ENCODE results near the gene IQSEC1. TPM values are rescaled to one million over a fixed set of nuclear protein-coding genes. Genes with fewer than 3 reads are reported as not detected.

The IQSEC1 gene
- total RNA-seq, 2 donors from 2014 or later: 22.7 to 24.5 TPM

DNA sequence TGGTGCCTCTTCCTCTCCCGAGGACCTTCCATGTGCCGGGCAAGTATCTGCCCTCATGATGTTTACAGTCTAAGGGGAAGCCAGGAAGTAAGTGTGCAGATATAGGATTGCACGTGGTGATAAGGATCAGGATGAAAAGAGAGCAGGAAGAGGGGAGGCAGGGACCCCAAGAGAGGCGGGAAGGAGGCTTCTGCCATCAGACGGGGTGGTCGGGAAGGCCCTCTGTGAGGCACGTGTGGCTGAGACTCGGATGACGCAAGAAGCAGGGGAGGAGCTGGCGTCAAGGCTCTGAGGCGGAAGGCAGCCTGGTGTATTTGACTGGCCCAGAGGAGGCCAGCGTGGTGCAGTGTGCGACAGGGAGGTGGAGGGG is 762 bp upstream of the IQSEC1 start:
- H3K4me1 ChIP-seq (ENCODE audit: control insufficient read depth, insufficient read depth, low read length): no peaks in the 10 kb centered on the region
- H3K4me3 Mint-ChIP-seq: no peak overlapping the region
- H3K9ac ChIP-seq (ENCODE audit: extremely low read depth, low read length, poor library complexity, severe bottlenecking): no peak overlapping the region
- H3K27ac Mint-ChIP-seq: no peak overlapping the region
- H3K27me3 Mint-ChIP-seq (ENCODE audit: insufficient read depth): peaks cover 45% of the 10 kb centered on the region
- H3K36me3 ChIP-seq (ENCODE audit: control insufficient read depth, insufficient read depth, low read length): no peaks in the 10 kb centered on the region
- H3K9me3 ChIP-seq (ENCODE audit: control insufficient read depth, low read length): no peaks in the 10 kb centered on the region
- H3K4me1 Mint-ChIP-seq: peaks cover 2% of the 10 kb centered on the region
- no peak overlapping the region for H3K4me3 ChIP-seq (ENCODE audit: low read length)
- peaks cover 51% of the 10 kb centered on the region for H3K27me3 ChIP-seq (ENCODE audit: control insufficient read depth, insufficient read depth, low read length, poor library complexity, severe bottlenecking)
- H3K9me3 Mint-ChIP-seq: no peaks in the 10 kb centered on the region
- no peak for DNase-seq
- no peak overlapping the region for H3K27ac ChIP-seq (ENCODE audit: low read depth, low read length)
- no peaks in the 10 kb centered on the region for H3K36me3 Mint-ChIP-seq (ENCODE audit: low read depth)
- TF ChIP-seq, protein P1, sequence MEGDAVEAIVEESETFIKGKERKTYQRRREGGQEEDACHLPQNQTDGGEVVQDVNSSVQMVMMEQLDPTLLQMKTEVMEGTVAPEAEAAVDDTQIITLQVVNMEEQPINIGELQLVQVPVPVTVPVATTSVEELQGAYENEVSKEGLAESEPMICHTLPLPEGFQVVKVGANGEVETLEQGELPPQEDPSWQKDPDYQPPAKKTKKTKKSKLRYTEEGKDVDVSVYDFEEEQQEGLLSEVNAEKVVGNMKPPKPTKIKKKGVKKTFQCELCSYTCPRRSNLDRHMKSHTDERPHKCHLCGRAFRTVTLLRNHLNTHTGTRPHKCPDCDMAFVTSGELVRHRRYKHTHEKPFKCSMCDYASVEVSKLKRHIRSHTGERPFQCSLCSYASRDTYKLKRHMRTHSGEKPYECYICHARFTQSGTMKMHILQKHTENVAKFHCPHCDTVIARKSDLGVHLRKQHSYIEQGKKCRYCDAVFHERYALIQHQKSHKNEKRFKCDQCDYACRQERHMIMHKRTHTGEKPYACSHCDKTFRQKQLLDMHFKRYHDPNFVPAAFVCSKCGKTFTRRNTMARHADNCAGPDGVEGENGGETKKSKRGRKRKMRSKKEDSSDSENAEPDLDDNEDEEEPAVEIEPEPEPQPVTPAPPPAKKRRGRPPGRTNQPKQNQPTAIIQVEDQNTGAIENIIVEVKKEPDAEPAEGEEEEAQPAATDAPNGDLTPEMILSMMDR (conservative IDR thresholded peaks at IDR 0.05): no peak
- WGBS, 2 experiments (ENCODE audit: insufficient coverage in 1 of 2, insufficient read length in 1 of 2): 70 to 77% methylated on average over 5 to 13 of the region's 13 CpGs

DNA sequence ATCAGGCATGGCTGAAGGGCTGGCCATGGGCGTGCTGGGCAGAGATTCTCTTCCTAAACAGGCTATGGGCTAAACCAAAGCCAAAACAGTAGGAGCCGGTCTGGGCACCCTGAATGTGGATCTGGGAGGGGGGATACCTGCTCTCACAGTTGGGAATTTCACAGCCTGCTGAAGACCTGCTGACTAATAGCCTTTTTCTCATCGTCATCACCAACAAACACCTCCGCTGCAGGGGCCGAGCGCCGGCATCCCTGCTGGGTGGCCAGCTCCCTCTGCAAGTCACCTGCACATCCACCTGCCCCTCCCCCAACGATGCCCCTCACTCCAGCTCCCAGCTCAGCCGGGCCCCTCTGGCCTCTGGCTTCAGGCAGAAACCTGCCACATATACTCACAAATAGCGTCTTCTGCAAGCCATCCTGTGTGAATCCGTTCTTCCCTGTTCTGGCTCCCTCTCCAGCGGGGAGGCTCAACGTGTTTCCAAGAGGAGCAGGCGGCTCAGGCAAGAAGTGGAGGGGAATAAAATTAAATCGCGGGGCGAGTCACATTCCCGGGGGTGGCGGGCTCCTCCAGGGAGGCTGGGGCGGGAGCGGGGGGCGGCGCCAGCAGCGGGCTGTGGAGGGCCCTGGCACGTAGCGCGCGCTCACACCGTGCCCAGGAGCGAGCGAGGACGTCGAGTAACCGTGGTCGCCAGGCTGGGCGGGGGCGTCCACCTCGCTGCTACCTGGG is 466 bp downstream of the IQSEC1 start:
- Mint-ChIP-seq H3K9me3 (no peaks in the 10 kb centered on the region), H3K36me3 (ENCODE audit: low read depth) (no peaks in the 10 kb centered on the region), H3K27ac (no peak overlapping the region), H3K4me1 (peaks cover 2% of the 10 kb centered on the region), H3K27me3 (ENCODE audit: insufficient read depth) (peaks cover 45% of the 10 kb centered on the region), H3K4me3 (peak overlapping the region; percentile 37)
- H3K4me3 ChIP-seq (ENCODE audit: low read length): no peak overlapping the region
- TF ChIP-seq, protein P1 (conservative IDR thresholded peaks at IDR 0.05): no peak
- no peaks in the 10 kb centered on the region for H3K4me1 ChIP-seq (ENCODE audit: control insufficient read depth, insufficient read depth, low read length)
- peaks cover 51% of the 10 kb centered on the region for H3K27me3 ChIP-seq (ENCODE audit: control insufficient read depth, insufficient read depth, low read length, poor library complexity, severe bottlenecking)
- H3K9me3 ChIP-seq (ENCODE audit: control insufficient read depth, low read length): no peaks in the 10 kb centered on the region
- WGBS, 2 experiments (ENCODE audit: insufficient coverage in 1 of 2, insufficient read length in 1 of 2): 7 to 14% methylated on average over 9 to 38 of the region's 38 CpGs
- H3K27ac ChIP-seq (ENCODE audit: low read depth, low read length): no peak overlapping the region
- DNase-seq: peak; percentile 90
- H3K9ac ChIP-seq (ENCODE audit: extremely low read depth, low read length, poor library complexity, severe bottlenecking): no peak overlapping the region
- H3K36me3 ChIP-seq (ENCODE audit: control insufficient read depth, insufficient read depth, low read length): no peaks in the 10 kb centered on the region

DNA sequence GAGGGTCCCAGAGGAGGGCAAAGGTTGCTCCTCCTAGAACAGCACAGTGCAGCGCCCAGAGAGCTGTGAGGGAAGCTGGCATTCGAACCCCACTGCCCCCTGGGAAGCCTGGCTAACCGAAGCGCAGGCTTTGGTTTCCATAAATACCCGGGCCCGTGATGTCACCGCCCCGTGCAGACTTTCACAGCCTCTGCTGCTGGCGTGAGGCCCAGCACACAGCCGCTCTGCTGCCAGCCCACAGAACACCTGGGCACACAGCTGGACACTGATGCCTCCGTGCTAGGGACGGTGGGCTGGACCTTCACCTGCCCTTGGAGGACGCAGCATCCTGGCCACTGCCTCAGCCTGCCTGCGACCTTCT is 1.0 kb downstream of the IQSEC1 start:
- Histone ChIP-seq H3K9ac (ENCODE audit: extremely low read depth, low read length, poor library complexity, severe bottlenecking) (no peak overlapping the region), H3K27ac (ENCODE audit: low read depth, low read length) (no peak overlapping the region), H3K4me3 (ENCODE audit: low read length) (no peak overlapping the region), H3K9me3 (ENCODE audit: control insufficient read depth, low read length) (no peaks in the 10 kb centered on the region), H3K4me1 (ENCODE audit: control insufficient read depth, insufficient read depth, low read length) (no peaks in the 10 kb centered on the region), H3K36me3 (ENCODE audit: control insufficient read depth, insufficient read depth, low read length) (no peaks in the 10 kb centered on the region), H3K27me3 (ENCODE audit: control insufficient read depth, insufficient read depth, low read length, poor library complexity, severe bottlenecking) (peaks cover 51% of the 10 kb centered on the region)
- DNase-seq: no peak
- Mint-ChIP-seq H3K27ac (no peak overlapping the region), H3K4me1 (peaks cover 2% of the 10 kb centered on the region), H3K4me3 (no peak overlapping the region), H3K27me3 (ENCODE audit: insufficient read depth) (peaks cover 41% of the 10 kb centered on the region), H3K9me3 (no peaks in the 10 kb centered on the region), H3K36me3 (ENCODE audit: low read depth) (no peaks in the 10 kb centered on the region)
- whole genome bisulfite sequencing, 2 experiments (ENCODE audit: insufficient coverage in 1 of 2, insufficient read length in 1 of 2): 85 to 89% methylated on average over 11 to 14 of the region's 14 CpGs
- TF ChIP-seq, protein P1 (conservative IDR thresholded peaks at IDR 0.05): no peak
